ENCODE data around the gene TRMO.

GRCh38 chr9:97866300-97866699 lies 56.0 kb downstream of the TRMO start:
- TF ChIP-seq POLR2A (IDR thresholded peaks at IDR 0.05) (no peak), CTCF (IDR thresholded peaks at IDR 0.05) (no peak)
